HTR-8/SVneo (cell line): ENCODE measurements around the gene TK2.
A peak's percentile ranks its signal among the peaks of the same experiment; 100 is the strongest.
"Not testable (repeated sequence)": the region's sequence is repeated elsewhere in the genome, so short reads cannot be mapped to it uniquely, and the experiment has no call there.

Source experiments
- DNase-seq: peaks from one replicate; pipeline ENCODE4 v3.0.0; 2011; ENCODE audit warnings: low spot score, mixed read lengths; ENCODE audit not compliant: insufficient read length
- FAIRE-seq: peaks from 2 replicates; lab custom pipeline; 2011; peaks lifted over from hg19 to GRCh38; lab: Jason Lieb, UNC

Gene TK2

DNA sequence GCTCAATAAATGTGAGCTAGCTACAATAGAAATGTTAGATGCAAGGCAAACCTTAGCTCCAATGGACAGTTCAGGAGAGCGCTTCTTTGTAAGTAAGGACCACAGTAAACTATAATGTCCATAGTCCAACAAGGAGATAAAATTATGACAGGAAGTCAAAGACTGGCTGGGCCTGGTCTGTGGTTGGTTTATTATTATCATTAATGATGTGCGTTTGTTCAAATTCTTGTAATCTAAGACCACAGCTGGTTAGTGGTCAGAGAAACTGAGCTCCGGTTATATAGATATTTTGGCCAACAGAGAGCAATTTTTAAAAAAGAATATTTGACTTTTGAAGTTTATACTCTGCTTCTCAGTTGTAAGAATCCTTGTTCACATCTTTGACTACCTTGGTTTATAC lies 24.6 kb upstream of the TK2 start:
- FAIRE-seq: no peak
- no peak for DNase-seq

DNA sequence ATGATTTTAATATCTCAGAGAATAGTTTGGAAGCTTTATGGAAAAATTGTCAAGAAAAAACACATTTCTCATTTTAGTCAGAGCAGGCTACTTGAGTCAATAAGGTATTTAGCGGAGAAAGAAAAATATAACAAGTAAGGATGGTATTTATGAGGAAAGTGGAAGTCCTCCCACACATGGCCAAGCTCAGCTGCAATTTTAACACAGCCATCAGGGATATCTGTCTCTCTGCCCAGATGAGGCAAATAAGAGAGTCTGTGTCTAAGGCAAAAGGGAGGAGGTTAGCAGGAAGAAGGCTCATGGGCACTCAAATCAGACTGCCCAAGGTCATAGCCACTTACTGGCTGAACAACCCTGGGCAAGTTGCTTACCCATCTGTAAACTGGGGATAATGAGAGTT lies 24.2 kb upstream of the TK2 start:
- DNase-seq (no peak), FAIRE-seq (no peak)

DNA sequence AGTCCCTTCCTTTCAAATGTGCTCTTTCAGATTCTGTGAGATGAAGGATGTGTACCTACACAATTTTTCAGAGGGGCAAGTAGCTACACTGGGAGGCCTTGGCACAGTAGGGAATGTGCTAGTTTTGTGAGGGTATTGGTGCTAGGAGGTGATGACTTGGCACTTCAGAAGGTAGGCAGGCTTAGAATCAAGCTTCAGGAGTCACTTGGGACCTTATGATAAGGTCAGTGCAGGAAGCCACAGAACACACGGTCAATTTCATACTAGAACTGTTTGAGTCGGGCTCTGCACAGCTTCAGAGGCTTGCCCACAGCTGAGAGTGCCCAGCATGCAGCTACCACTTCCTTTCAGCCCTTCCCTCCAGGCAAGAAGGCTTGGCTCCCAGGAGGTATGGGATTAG lies 22.4 kb upstream of the TK2 start:
- DNase-seq (no peak), FAIRE-seq (no peak)

DNA sequence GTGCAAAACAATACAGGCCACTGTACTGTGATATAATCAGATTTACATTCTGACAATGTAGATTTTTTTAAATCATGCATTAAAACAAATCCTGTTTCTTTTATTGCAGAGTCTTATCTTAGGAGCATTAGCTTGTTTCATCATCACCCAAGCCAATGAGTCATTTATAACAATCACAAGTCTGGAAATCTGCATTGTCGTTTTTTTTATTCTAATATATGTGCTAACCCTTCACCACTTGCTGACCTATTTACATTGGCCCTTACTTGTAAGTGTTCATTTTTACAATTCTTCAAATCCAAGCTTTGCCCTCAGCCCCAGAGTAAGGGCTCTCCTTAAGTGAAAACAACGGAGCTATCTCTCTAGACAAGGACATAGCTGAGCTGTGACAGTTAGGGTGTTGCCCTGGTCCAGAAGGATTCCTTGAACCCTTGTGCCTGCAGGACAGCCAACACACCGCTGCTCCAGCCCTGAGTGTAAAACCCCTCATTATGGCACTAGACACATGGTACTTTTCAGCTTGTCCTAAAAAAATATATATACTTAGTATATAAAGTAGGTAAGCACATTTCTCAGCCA lies 20.0 kb upstream of the TK2 start:
- DNase-seq (no peak), FAIRE-seq (peak; percentile 42)

DNA sequence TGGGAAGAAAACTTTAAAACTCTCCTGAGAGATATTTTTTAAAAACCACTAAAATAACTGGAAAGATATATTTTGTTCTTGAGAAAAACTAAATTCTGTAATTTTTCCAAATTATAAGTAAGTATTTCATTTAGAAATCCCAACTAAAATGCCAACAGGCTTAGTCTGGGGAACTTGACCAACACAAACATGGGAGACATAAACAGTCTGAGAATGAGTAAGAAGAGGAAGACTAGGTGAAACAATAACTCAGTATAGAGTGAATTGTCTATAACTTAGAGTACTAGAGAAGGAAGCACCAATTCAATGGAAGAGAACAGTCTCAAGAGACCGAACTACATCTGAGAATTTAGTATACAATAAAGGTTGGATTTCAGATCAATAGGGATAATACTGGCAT lies 19.2 kb upstream of the TK2 start:
- FAIRE-seq: no peak
- DNase-seq: no peak

DNA sequence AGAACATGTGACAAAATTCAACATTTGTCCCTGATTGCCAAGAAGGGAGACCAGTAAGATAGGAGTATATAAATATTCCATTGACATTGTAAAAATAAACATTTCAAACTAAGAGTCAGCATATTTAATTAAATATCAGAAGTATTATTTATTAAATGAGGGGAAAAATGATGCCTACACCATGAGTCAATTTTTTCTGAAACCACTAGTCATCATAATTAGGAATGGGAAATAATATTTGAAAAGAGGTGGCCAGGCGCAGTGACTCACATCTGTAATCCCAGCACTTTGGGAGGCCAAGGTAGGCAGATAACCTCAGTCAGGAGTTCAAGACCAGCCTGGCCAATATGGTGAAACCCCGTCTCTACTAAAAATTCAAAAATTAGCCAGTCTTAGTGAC lies 18.4 kb upstream of the TK2 start:
- DNase-seq: no peak
- no peak for FAIRE-seq

DNA sequence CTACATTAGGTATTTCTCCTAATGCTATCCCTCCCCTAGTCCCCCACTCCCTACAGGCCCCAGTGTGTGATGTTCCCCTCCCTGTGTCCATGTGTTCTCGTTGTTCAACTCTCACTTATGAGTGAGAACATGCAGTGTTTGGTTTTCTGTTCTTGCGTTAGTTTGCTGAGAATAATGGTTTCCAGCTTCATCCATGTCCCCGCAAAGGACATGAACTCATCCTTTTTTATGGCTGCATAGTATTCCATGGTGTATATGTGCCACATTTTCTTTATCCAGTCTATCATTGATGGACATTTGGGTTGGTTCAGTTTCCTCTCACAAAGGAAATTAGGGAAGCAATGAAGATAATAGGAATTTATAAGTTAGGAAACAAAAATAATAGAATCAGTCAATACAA lies 17.3 kb upstream of the TK2 start:
- not testable (repeated sequence) for DNase-seq, FAIRE-seq

DNA sequence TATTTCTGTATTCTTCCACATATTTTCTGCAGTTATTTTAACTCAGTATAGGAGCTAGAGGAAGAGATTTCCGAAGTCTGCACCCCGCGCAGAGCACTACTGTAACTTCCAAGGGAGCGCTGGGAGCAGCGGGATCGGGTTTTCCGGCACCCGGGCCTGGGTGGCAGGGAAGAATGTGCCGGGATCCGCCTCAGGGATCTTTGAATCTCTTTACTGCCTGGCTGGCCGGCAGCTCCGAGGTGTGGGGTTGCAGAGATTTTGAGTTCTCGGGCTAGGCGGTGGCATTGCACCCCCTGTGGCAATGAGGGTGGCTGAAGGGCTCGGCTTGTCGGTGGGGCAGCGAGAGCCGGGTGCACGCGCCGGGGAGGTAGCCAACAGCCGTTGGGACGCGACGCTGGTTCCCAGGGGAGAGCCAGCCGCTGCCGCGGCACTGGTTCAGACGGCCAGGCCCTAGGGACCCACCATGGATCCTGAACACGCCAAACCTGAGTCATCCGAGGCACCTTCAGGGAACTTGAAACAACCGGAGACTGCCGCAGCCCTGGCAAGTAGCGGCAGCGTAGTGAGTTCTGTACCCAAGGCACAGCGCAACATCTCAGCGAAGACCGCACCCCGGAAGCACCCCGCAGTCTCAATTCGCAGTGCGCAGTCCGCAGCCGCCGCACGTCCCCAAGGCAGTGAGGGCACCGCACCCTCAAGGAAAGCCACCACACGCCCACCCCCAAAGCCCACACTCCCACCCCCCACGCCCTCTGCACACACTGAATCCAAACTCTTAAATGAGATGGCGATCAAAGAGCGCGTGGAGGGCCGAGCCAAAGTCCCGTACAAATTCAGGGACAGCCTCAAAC lies 16.4 kb upstream of the TK2 start, which contains the start of gene CMTM1:
TSS of gene CMTM1 (plus strand) at position 389 of the 851 bp plus-strand sequence. CDS start at position 464, 75 bp downstream.
- FAIRE-seq (no peak), DNase-seq (no peak)

DNA sequence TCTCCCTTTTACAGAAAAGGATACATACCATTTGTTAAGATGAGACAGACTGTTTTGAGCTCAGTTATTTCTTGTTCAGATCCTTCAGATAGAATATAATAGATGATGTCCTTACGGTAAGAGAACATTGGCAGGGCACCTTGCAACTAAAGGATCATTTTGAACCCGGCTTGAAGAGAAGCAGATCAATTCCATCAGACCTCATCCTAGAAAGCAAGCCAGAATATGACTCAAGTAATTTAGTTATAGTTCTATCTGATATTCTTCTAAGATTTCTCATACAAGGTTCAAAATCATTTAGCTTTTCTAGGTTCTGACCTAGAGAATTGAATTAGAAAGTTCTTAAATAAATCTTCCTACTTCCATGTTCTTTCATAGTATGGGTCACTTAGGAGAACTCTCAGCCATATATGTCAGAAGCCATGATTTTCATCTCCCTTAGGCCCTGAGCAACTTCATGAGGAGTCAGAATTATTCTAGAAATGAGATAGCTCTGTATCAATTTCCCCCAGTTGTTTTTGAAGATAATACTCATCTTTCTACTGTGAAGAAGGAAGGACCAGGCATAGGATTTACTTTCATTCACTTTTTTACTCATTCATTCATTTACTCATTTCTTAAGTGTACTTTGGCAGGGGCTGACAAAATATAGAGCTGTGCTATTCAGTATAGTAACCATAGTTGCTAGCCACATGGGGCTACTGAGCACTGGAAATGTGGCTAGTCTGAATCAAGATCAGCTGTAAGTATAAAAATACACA lies 13.8 kb upstream of the TK2 start:
- FAIRE-seq (no peak), DNase-seq (no peak)

DNA sequence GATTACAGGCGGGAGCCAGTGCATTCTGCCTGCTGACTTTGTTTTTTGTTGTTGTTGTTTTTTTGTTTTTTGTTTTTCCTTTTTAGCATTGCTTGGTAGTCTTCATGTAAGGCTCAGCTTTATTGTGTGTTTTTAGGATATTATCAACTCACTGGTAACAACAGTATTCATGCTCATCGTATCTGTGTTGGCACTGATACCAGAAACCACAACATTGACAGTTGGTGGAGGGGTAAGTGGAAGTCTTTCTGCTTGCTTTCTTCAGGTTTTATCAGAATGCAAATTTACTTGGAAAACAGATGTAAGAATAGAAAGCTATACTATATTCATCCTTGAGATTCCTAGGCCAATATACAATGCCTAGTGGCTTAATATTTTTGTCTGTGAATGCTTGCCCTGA lies 13.1 kb upstream of the TK2 start:
- DNase-seq (no peak), FAIRE-seq (no peak)

DNA sequence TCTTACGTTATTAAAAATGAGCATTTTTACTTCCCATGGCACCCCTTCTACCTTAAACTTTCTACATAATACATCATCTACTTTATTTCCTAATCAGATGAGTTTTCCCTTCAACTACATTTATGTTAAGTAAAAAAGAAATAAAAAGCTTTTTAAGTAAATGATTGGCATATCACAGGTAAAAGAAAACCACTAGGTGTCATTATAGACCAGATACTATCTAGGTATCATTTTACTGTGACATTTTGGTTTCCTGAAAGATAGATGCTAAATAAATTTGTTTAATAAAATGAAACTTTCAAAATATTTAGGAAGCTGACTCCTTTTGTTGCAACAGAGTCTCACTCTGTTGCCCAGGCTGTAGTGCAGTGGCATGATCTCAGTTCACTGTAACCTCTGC lies 12.5 kb upstream of the TK2 start:
- DNase-seq: no peak
- FAIRE-seq: no peak

DNA sequence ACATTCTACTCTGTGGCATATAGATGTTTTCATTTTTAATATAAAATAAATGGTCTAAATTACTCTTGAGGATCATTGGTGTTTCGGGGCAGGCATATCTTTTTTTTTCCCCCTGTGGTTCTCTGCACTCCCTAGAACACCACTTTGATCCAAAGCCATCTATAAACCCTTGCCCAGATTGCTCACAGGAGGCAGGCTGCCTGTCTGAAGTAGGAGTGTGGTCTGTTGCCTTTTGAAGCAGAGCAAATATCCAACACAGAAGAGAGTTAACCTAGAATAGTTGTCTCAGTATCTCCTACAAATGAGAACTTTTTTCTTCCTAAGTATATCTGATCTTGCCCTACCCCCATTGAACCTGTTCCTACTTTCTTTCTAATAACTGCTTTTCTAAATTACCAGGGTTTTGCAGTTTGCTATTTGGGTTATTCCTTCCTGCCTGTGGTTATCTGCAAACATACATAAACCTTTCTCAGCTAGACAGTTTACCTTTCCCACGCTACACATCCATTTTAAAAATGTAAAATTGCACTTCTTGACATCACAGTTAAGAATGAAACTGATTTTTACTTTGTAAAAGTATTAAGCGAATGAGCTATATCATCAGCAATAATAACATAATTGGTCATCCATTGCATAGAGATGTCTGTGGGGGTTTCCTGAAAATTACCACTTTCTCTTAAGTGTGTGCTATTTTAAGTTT lies 11.6 kb upstream of the TK2 start:
- no peak for DNase-seq
- no peak for FAIRE-seq

DNA sequence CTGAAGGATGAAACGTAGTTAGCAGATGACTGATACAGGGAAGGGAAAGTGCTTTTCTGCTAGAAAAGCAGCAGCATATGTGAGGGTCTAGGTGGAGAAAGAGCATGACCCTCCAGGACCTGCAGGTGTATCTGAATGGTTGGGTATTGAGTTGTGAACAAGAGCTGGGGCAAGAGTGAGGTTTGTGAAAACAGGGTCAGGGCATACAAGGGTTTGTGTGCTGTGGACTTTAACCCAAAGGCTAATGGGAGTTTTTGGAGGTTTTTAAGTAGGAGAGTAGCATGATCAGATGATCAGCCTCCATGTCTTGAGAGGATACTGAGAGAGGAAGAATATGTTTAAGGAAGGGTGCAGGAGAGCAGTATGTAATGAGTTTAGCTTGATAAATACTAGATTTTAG lies 10.2 kb upstream of the TK2 start:
- FAIRE-seq: no peak
- no peak for DNase-seq

DNA sequence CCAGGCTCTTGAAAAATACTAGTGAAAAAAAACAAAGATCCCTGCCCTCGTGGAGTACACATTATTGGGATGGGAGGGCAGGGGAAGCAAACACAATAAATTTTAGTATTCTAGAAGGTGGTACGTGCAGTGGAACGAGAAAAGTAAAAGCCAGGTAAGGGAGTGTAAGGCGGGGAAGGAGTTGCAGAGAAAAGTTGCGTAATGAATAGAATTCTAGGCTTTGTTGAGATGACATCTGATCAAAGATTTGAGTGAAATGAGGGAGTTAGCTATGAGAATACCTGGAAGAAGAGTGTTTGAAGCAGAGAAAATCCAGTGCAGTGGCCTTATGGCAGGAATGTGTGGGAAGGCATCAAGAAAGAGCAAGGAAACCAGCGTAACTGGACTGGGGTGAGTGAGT lies 4.6 kb upstream of the TK2 start:
- no peak for FAIRE-seq

DNA sequence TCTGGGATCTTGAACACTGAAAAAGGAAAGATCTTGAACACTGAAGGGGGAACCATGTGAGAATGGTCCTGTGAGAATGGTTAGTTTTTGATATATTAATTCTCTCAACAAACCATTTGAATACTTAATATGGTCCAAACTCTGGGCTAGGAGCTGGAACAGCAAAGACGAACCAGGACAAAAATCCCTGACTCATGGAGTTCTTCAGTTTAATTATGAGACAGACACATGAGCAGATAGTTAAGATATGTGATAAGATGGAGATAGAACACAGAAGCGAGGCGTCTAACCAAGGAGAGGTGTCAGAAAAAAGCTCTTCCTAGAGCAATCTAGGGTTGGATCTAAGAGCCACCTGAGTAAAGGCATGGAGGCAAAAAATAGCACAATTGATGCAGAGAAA lies 4.1 kb upstream of the TK2 start:
- no peak for DNase-seq
- FAIRE-seq: no peak

More for the DNA sequence above, 4.6 kb upstream of the TK2 start:
- DNase-seq: no peak

DNA sequence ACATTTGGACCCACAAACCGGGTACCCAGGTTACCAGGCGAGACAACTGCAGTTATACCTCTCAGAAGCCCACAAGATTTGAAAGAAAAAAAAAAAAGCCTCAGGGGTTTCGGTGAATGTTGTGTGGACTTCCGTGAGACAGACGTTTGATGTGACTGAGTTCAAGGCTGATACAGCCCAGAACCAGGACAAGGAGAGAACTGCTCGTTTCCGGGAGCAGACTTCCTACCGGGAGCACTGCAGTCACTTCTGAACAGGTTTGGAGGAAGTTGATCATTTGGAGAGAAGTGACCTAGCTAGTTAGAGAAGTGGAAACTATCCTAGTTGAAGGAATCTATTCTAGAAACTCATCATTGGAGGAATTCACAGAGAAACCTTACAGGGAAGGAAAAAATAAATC lies 3.3 kb upstream of the TK2 start:
- no peak for FAIRE-seq
- DNase-seq: no peak

DNA sequence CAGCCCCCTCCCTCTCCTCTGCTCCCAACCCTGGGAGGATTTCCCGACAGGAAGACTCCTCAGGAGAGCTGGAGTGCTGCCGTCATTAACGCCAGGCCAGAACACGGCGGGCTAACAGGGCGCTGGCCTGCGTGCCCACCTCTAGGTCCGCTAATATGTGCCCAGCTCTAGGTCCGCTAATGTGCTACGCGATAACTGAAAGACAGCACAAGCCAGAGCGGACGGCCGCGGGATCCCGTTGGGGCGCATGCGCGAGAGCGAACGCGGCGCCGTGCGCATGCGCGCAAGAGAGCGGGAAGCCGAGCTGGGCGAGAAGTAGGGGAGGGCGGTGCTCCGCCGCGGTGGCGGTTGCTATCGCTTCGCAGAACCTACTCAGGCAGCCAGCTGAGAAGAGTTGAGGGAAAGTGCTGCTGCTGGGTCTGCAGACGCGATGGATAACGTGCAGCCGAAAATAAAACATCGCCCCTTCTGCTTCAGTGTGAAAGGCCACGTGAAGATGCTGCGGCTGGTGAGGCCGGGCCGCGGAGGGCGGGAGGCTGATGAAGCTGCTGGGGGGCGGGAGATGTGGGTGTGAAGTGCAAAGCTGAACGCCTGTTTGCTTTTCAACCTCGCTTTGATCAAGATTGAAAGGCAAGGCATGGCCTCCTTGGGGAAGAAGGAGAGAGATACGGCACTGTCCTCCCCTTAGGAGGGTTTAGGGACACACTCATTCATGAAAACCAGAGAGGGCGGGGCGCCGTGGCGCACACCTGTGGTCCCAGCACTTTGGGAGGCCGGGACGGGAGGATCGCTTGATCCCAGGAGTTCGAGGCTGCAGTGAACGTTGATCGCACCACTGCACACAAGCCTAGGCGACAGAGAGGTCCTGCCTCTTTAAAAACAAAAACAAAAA lies 2.6 kb upstream of the TK2 start, which contains the start of gene CKLF:
TSS of gene CKLF (plus strand) at position 291 of the 892 bp plus-strand sequence. CDS start at position 431, 140 bp downstream.
- DNase-seq: peak; percentile 98
- FAIRE-seq: peak; percentile 92

DNA sequence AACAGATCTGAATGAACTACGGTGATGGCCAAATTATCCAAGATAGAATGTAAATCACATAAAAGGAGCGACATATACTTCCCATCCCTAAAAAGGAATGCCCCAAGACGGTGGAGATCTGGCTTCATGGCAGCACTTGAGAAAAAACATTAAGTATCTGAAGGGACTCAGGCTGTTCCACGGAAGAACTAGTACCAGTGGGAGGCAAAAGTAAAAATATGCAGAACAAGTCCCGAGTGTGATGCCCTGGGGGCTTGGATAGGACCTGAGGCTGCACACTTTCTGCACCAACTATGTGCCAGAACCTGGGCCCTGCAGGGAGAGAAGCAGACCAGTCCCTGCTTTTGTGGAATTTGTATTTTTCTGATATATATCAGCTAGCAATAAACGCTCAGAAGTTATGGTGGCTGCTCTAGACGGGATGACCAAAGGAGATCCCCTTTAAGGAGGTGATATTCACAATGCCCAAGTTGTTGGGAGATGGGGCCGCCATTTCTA lies 1.9 kb upstream of the TK2 start:
- FAIRE-seq: no peak
- DNase-seq: no peak

DNA sequence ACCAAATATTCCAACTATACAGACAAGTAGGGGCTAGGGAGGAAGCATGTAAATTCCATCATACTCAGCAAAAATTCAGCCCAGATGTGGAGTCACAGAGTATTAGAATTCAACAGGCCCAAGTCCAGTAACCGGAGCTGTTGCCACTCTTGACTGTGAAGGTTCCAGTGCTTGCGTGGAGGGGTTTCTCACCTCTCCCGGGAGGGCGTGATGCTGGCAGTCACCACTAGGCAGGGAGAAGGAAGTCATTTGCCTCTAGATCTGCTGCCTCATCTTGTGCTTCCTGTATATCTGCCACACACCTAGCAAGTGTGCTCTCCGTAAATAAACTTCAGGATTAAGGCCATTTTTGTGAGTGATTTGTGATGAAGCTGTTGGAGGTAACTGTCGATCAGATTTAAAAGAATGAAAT lies 1.4 kb upstream of the TK2 start:
- peak; percentile 52 for FAIRE-seq
- DNase-seq: peak; percentile 63
